GM18508 (cell line): ENCODE data around the gene CIDEB.
"Not testable (repeated sequence)": the region's sequence is repeated elsewhere in the genome, so short reads cannot be mapped to it uniquely, and the experiment has no call there.

Source experiments
- ATAC-seq: cut with Tn5 transposase; IDR thresholded peaks from one replicate; pipeline ENCODE4 v1.9.1; 2021; ENCODE audit warnings: moderate number of reproducible peaks; ENCODE audit not compliant: insufficient read depth, unreplicated experiment

CIDEB gene

DNA sequence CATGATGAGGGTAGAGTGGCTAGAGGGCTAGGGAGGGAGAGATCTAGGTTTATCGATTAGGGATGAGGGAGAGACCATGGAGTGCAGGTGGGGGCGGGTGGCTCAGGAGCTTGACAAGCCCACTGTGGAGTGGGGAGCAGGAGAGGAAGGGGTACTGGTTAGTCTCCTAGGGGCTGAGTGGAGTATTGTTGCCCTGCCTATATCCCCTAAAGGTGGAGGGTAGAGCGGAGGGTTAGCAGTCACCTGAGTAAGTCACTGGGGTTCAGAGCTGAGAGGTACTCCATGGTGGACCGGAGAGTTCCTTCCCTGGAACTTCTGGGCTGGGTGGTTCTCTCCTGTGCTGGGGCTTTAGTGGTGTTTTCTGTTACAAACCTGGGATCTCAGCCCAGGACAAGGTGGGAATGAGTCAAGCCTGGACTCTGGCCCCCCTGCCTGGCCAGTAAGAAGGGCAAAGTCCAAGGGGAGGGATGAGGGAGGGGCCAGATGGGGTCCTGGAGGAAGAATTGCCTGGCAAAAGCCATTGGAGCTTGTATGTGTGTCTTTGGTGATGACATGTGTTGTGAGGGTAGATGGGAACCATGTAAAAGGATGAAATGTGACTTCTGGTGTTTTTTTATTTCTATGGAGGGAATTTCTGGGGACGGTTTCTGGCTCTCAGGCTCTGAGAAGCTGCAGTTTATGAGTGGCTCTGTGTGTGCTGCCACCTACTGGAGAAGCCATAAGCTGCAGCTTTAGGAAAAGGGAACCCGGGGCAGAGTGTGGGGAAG is at the start of gene CIDEB:
Gene CIDEB, minus strand, starts transcription at position 403 of the 767 bp plus-strand sequence. Its CDS starts 119 bp downstream, at position 284.
- ATAC-seq = no peak

DNA sequence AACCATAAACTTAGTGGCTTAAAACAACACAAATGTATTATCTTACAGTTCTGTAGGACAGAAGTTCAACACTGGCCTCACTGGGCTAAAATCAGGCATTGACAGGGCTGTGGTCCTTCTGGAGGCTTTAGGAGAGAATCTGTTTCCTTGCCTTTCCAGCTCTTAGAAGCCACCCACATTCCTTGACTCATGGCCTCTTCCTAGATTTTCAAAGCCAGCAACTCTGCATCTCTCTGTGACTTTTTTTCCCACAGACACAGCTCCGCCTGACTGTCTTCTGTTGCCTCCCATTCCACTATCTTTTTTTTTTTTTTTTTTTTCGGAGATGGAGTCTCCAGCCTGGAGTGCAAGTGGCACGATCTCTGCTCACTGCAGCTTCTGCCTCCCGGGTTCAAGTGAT is 48.4 kb upstream of the CIDEB start:
- ATAC-seq = no peak

- no peak for ATAC-seq
Observed at GRCh38 chr14:24355009-24355408, 47.2 kb upstream of the CIDEB start.

GRCh38 chr14:24354482-24354825 is 46.7 kb upstream of the CIDEB start:
- not testable (repeated sequence) for ATAC-seq

- no peak for ATAC-seq
Observed at GRCh38 chr14:24353559-24354481, 46.0 kb upstream of the CIDEB start.

DNA sequence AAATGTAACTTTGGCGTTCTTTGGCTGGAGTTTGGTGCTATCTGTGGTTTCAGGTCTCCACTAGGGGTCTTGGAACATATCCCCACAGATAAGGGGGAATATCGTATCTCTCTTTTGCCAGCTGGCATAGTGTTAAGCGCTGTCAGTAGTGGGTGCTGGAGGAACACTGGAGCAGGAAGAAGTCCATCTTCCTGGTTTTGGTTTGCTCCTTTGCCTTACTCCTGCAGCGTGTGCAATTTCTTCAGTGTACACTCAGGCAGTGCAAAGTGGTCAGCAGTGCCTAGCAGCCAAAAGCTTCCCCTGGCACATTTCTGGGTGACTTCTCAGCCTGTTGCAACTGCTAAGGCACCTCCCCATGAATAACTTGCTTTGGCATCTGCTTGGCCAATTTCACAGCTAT is 43.7 kb upstream of the CIDEB start:
- ATAC-seq = no peak

- no peak for ATAC-seq
Observed at GRCh38 chr14:24349742-24350141, 42.0 kb upstream of the CIDEB start.

DNA sequence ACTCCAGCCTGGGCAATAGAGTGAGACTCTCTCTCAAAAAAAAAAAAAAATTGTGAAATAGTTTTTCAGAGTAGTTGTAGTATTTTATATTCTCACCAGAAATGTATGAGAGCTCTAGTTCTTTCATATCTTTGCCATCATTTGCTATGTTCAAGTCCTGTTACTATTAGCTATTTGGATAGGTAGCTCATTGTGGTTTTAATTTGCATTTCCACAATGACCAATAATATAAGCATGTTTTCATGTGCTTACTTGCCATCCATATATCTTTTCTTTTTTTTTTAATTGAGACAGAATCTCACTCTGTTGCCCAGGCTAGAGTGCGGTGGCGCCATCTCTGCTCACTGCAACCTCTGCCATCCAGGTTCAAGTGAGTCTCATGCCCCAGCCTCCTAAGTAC is 40.4 kb upstream of the CIDEB start:
- ATAC-seq = no peak

GRCh38 chr14:24347134-24347533 is 39.4 kb upstream of the CIDEB start:
- no peak for ATAC-seq

DNA sequence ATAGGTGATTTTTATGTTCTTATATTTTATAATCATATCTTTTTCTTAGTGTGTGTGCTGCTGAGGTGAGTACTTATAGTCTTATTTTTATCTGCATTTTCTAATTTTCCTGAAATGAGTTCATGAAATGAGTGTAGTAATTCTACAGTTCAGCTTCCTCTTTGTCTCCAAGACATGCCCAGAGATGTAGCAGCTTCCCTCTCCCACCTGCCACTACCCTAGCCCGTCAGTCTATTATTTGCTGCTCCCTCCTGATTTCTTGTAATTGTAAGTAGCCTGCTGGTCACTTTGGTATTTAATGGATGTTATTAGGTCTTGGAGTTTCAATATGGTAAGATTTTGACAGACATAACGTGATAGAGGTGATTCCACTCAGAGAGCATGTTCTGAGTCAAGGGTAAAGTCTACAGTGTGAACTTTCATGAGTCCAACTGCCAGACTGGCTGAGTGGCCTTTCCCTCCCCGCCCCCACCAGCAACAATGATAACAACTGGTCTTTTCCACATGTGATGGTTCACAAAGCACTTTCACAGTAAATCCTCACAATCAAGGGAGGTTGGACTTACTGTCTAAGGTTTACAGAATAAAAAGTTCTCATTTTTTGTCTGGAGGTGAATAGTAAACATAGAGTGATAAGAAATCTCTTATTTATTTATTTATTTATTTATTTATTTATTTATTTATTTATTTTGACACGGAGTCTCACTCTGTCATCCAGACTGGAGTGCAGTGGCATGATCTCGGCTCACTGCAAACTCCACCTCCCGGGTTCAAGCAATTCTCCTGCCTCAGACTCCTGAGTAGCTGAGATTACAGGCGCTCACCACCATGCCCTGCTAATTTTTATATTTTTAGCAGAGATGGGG is 36.3 kb upstream of the CIDEB start:
- ATAC-seq = no peak

- ATAC-seq = no peak
Observed at GRCh38 chr14:24342889-24343288, 35.1 kb upstream of the CIDEB start.

- no peak for ATAC-seq
Observed at GRCh38 chr14:24340606-24341005, 32.8 kb upstream of the CIDEB start.

DNA sequence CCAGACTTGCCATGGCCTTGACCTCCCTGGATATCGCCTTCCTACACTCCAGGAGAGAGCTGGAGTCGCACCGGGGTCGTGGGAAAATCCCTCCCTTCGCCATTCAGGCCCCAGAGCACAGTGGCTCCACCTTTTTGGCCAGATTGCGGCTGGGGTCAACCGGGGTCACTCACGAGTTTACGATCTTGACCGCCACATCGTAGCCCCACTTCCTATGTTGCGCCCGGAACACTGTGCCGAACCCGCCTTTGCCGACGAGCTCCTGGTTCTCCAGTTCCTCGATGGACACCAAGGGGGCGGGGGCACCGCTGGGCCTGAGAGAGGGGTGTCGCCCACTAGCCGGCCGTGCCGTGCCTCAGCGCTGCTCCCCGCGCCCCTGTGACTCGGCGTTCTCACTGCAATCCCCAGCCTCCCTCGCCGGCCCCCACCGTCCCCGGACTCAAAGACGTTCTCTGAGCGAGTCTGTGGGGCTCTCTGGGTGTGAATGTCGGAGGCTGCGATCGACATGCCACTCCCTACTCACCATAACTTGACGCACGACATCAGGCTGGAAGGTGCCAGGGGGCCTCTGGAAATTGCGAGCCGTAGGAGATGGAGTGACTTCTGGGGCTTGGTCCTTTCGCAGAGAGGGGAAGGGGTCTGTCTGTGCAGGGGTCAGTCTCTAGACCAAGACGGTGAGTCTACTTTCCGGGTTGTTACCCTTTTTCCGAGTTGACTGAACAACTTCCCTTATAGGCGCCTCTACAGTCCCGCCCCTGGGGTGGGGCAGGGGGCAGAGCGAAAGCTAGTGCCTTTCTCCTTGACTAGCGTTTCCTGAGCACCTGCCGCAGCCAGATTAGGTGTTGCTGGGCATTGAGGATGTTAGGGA is 31.7 kb upstream of the CIDEB start, which contains the start of gene RIPK3:
Gene RIPK3, minus strand, starts transcription at position 708 of the 868 bp plus-strand sequence. Its CDS starts 165 bp downstream, at position 543.
- no peak for ATAC-seq

DNA sequence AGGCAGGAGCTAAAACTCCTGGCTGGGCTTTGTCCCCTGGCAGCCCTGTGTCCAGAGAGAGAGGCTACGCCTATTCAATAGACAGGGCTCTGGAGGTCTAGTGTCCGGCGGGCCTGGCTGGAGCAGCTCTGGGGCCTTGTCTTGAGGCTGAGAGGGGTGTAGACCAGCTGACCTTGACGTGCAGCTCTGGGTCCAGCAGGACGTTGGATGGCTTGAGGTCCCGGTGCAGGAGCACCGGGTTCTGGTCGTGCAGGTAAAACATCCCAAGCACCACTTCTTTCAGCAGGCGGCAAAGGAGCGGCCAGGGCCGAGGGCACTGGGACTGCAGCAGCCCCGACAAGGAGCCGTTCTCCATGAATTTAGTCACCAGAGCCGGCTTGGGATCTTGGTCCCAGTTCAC is 31.1 kb upstream of the CIDEB start:
- no peak for ATAC-seq

- ATAC-seq = no peak
Observed at GRCh38 chr14:24337824-24338175, 30.0 kb upstream of the CIDEB start.

GRCh38 chr14:24337144-24337823 is 29.5 kb upstream of the CIDEB start:
- ATAC-seq = no peak

- no peak for ATAC-seq
Observed at GRCh38 chr14:24335461-24336171, 27.8 kb upstream of the CIDEB start.
